ENCODE measurements around the gene MS4A4A.

The MS4A4A gene

DNA sequence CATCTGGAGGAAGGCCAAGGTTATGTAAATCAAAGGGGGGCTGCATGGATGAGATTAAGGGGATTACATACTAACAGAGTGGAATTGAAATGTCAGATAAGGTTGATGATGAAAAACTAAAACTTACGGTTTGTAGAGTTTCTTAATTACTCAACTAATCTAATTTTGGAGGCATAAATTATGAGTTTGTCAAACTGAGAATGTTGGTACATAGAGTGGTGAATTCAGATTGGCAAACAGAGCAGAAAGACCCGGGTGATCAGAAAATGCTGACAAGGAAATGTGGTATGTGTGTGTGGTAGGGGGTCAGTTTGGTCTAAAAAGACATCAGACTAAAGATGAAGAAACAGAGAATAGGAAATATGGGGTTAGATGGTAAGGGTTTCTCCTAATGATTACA lies 57.6 kb downstream of the MS4A4A start:
- TF ChIP-seq ZNF274 (IDR thresholded peaks at IDR 0.05; ENCODE audit: low read depth, low read length) (no peak), YY1 (IDR thresholded peaks at IDR 0.05; ENCODE audit: insufficient read depth, insufficient read length) (no peak), SUZ12 (IDR thresholded peaks at IDR 0.05; ENCODE audit: extremely low read depth, insufficient read depth, insufficient read length) (no peak)
- no peaks in the 10 kb centered on the region for H3K9me3 ChIP-seq (ENCODE audit: insufficient read depth, low read length)
- H3K27me3 ChIP-seq (ENCODE audit: insufficient read depth, insufficient read length), result no peaks in the 10 kb centered on the region
- no peak for DNase-seq (ENCODE audit: low read depth, low spot score)
- H3K4me1 ChIP-seq (ENCODE audit: insufficient read depth, insufficient read length), result no peaks in the 10 kb centered on the region
- H3K4me3 ChIP-seq (ENCODE audit: insufficient read length, low read depth), result no peak overlapping the region
- H3K36me3 ChIP-seq (ENCODE audit: insufficient read depth, insufficient read length, low read length), result no peaks in the 10 kb centered on the region
- no peak overlapping the region for H3K9ac ChIP-seq (ENCODE audit: insufficient read length, low read depth)

DNA sequence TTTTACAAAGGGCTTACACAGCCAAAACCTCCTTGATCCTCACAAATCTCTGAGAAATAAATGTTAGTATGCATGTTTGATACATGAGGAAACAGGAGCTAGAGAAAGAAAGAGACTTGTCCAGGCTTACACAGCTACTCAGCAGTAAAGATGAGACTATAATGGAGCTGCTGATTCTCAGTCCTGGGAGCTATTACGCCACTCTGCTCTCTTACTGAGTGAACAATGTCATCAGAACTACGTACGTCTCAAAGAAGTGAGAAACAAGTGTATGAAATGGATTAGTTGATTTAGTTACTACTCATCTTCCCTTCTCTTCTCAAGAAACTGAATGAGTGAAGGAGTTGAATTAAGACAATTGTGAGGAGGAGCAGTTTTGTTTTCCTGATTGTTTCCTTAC lies 58.9 kb downstream of the MS4A4A start:
- Histone ChIP-seq H3K27me3 (ENCODE audit: insufficient read depth, insufficient read length) (no peaks in the 10 kb centered on the region), H3K36me3 (ENCODE audit: insufficient read depth, insufficient read length, low read length) (no peaks in the 10 kb centered on the region), H3K4me1 (ENCODE audit: insufficient read depth, insufficient read length) (no peaks in the 10 kb centered on the region), H3K9ac (ENCODE audit: insufficient read length, low read depth) (no peak overlapping the region), H3K9me3 (ENCODE audit: insufficient read depth, low read length) (no peaks in the 10 kb centered on the region), H3K4me3 (ENCODE audit: insufficient read length, low read depth) (no peak overlapping the region)
- no peak for DNase-seq (ENCODE audit: low read depth, low spot score)
- TF ChIP-seq YY1 (IDR thresholded peaks at IDR 0.05; ENCODE audit: insufficient read depth, insufficient read length), result no peak
- TF ChIP-seq ZNF274 (IDR thresholded peaks at IDR 0.05; ENCODE audit: low read depth, low read length), result no peak
- TF ChIP-seq SUZ12 (IDR thresholded peaks at IDR 0.05; ENCODE audit: extremely low read depth, insufficient read depth, insufficient read length), result no peak

DNA sequence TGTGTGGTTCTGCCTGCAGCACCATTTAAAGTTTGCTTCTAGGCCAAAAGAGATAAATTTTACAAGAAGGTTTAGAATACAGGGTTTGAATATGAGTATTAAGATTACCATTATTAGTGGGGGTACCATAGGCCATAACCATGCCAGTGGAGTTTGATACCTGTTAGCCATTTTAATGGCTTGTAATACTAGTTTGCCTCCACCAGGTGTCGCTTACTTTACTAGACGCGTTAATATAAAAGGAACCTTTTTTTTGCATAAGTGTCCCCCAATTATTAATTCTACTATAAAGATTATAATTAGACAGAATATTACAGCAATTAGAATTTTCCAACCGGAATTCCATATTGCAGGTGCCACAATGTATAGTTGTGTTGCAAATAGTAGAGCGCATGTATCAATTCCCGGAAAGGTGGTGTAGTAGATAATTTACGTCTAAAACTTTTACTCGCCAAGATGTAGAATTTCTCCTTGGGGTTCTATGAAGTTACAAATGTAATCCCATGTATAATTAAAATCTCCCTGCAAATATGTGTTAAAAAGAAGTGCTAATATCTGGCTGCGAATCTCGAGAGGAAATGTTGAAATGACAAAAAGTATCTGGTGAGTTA lies 62.7 kb downstream of the MS4A4A start:
- H3K4me1 ChIP-seq (ENCODE audit: insufficient read depth, insufficient read length), result no peaks in the 10 kb centered on the region

DNA sequence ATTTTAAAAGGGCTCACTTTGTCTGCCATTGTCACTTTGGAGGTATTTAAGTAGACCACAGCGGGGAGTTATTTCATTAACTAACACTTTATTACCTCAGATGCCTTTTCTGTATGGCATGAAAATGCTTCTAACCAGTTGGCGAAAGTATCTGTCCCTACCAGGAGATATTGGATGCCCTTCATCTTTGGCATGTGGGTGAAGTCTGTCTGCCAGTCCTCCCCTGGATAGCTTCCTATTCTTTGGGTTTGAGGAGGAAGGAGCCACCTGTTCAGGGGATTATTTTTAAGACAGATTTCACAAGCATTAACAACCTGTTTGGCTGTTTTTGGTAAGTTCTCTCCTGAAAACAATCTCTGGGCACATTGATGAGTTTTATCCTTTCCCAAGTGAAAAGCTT lies 63.7 kb downstream of the MS4A4A start:
- Histone ChIP-seq H3K4me1 (ENCODE audit: insufficient read depth, insufficient read length) (no peaks in the 10 kb centered on the region), H3K27me3 (ENCODE audit: insufficient read depth, insufficient read length) (no peaks in the 10 kb centered on the region), H3K9ac (ENCODE audit: insufficient read length, low read depth) (no peak overlapping the region), H3K4me3 (ENCODE audit: insufficient read length, low read depth) (no peak overlapping the region), H3K9me3 (ENCODE audit: insufficient read depth, low read length) (no peaks in the 10 kb centered on the region), H3K36me3 (ENCODE audit: insufficient read depth, insufficient read length, low read length) (no peaks in the 10 kb centered on the region)
- DNase-seq (ENCODE audit: low read depth, low spot score), result no peak
- TF ChIP-seq ZNF274 (IDR thresholded peaks at IDR 0.05; ENCODE audit: low read depth, low read length), result no peak

More for the DNA sequence above, 62.7 kb downstream of the MS4A4A start:
- no peak for DNase-seq (ENCODE audit: low read depth, low spot score)
- Histone ChIP-seq H3K9me3 (ENCODE audit: insufficient read depth, low read length) (no peaks in the 10 kb centered on the region), H3K9ac (ENCODE audit: insufficient read length, low read depth) (no peak overlapping the region), H3K36me3 (ENCODE audit: insufficient read depth, insufficient read length, low read length) (no peaks in the 10 kb centered on the region), H3K27me3 (ENCODE audit: insufficient read depth, insufficient read length) (no peaks in the 10 kb centered on the region), H3K4me3 (ENCODE audit: insufficient read length, low read depth) (no peak overlapping the region)
- no peak for TF ChIP-seq ZNF274 (IDR thresholded peaks at IDR 0.05; ENCODE audit: low read depth, low read length)
- no peak for TF ChIP-seq SUZ12 (IDR thresholded peaks at IDR 0.05; ENCODE audit: extremely low read depth, insufficient read depth, insufficient read length)
- no peak for TF ChIP-seq YY1 (IDR thresholded peaks at IDR 0.05; ENCODE audit: insufficient read depth, insufficient read length)

DNA sequence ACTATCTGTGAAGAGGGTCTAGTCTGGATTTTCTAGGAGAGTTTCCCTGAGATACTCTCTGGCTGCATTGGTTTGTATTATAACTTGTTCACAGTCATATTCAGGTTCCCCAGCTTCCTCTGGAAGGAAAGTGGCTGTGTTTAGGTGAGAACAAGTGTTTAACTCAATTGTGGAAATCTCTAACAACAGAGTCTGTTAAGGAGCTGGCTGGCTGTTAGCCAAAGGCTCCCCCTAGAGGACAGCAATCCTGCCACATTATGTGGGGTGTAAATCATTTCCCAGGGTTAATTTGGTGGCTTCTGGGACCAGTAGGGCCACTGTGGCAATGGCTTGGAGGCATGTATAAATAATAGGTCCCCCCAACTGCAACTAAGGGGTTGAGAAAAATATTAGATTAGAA lies 65.0 kb downstream of the MS4A4A start:
- peak; percentile 35 for DNase-seq (ENCODE audit: low read depth, low spot score)
- Histone ChIP-seq H3K9ac (ENCODE audit: insufficient read length, low read depth) (no peak overlapping the region), H3K36me3 (ENCODE audit: insufficient read depth, insufficient read length, low read length) (no peaks in the 10 kb centered on the region), H3K27me3 (ENCODE audit: insufficient read depth, insufficient read length) (no peaks in the 10 kb centered on the region), H3K4me3 (ENCODE audit: insufficient read length, low read depth) (no peak overlapping the region), H3K9me3 (ENCODE audit: insufficient read depth, low read length) (no peaks in the 10 kb centered on the region; the same call in 1 of the 2 replicates), H3K4me1 (ENCODE audit: insufficient read depth, insufficient read length) (no peaks in the 10 kb centered on the region)
- no peak for TF ChIP-seq YY1 (IDR thresholded peaks at IDR 0.05; ENCODE audit: insufficient read depth, insufficient read length)
- TF ChIP-seq ZNF274 (IDR thresholded peaks at IDR 0.05; ENCODE audit: low read depth, low read length), result no peak
- no peak for TF ChIP-seq SUZ12 (IDR thresholded peaks at IDR 0.05; ENCODE audit: extremely low read depth, insufficient read depth, insufficient read length)

DNA sequence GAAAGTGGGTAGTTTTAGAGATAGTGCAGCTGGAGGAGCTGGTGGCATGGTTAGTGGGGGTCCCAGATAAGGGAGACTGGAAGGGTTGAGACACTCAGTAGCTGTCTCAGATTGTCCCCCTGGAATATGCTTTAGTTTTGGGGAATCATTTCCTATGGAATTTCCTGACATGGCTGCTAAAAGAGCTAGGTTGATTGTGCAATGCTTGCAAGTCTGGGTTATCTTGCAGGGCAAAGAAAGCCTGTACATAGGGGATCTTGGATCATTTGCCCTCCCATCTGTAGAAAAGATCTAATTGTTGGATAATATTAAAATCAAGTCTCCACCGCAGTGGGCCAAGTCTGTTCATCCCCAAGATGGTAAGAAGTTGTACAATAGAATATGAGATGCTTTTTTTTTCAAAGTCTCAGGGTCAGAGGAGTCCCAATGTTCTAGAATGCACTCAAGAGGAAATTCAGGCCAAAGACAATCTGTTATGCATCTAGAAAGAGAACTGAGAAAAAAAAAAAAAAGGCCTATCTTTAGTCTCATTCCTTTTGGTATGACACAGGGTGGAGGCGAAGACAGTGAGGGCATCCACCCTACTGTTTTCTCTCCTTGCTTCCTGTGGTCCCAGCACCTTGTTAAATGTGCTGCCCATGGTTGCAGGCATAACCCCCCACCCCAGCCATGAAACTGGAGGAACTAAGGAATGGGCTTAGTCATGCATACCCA lies 66.8 kb downstream of the MS4A4A start:
- Histone ChIP-seq H3K4me1 (ENCODE audit: insufficient read depth, insufficient read length) (no peaks in the 10 kb centered on the region), H3K4me3 (ENCODE audit: insufficient read length, low read depth) (no peak overlapping the region), H3K9me3 (ENCODE audit: insufficient read depth, low read length) (no peaks in the 10 kb centered on the region; the same call in 1 of the 2 replicates), H3K36me3 (ENCODE audit: insufficient read depth, insufficient read length, low read length) (no peaks in the 10 kb centered on the region), H3K9ac (ENCODE audit: insufficient read length, low read depth) (no peak overlapping the region), H3K27me3 (ENCODE audit: insufficient read depth, insufficient read length) (no peaks in the 10 kb centered on the region)
- TF ChIP-seq ZNF274 (IDR thresholded peaks at IDR 0.05; ENCODE audit: low read depth, low read length), result no peak
- no peak for TF ChIP-seq YY1 (IDR thresholded peaks at IDR 0.05; ENCODE audit: insufficient read depth, insufficient read length)
- no peak for TF ChIP-seq SUZ12 (IDR thresholded peaks at IDR 0.05; ENCODE audit: extremely low read depth, insufficient read depth, insufficient read length)
- DNase-seq (ENCODE audit: low read depth, low spot score), result no peak

DNA sequence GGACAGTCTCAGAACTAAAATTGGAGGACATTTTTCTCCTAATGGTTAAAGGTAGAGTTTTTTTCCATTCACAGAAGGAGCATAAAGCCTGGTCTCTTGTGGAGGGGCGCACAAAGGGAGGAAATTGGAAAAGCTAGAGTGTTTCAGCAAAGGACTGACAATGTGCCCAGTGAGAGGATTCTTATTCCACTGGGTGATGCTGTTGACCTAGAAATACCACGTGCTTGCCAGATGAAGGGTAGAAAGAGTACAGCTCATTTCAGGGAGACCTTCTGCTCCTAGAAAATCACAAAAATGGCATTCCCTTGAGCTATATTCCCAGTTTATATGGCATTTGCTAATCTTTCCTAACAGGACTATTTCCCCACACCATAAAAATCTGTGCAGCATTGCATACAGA lies 67.7 kb downstream of the MS4A4A start:
- DNase-seq (ENCODE audit: low read depth, low spot score), result no peak
- no peaks in the 10 kb centered on the region for H3K4me1 ChIP-seq (ENCODE audit: insufficient read depth, insufficient read length)
- no peaks in the 10 kb centered on the region for H3K27me3 ChIP-seq (ENCODE audit: insufficient read depth, insufficient read length)
- no peaks in the 10 kb centered on the region; the same call in 1 of the 2 replicates for H3K9me3 ChIP-seq (ENCODE audit: insufficient read depth, low read length)
- no peaks in the 10 kb centered on the region for H3K36me3 ChIP-seq (ENCODE audit: insufficient read depth, insufficient read length, low read length)
- TF ChIP-seq YY1 (IDR thresholded peaks at IDR 0.05; ENCODE audit: insufficient read depth, insufficient read length) (no peak), ZNF274 (IDR thresholded peaks at IDR 0.05; ENCODE audit: low read depth, low read length) (no peak), SUZ12 (IDR thresholded peaks at IDR 0.05; ENCODE audit: extremely low read depth, insufficient read depth, insufficient read length) (no peak)
- H3K9ac ChIP-seq (ENCODE audit: insufficient read length, low read depth), result no peak overlapping the region
- no peak overlapping the region for H3K4me3 ChIP-seq (ENCODE audit: insufficient read length, low read depth)

Measured in NT2/D1 (cell line).